ENCODE measurements around the gene PRDX5. TPM values are rescaled to one million over a fixed set of nuclear protein-coding genes. Genes with fewer than 3 reads are reported as not detected.

Gene PRDX5
- total and polyA plus RNA-seq, 9 of the 15 experiments (the other 6 are each of a cell fraction or from before 2014, with no cell fraction given) = 40.8 to 327 (median 204) TPM

- TF ChIP-seq ZNF407 (IDR thresholded peaks at IDR 0.05; ENCODE audit: low read depth) (no peak), SP2 (IDR thresholded peaks at IDR 0.05; ENCODE audit: extremely low read depth, low read depth, low read length, poor library complexity, severe bottlenecking) (no peak), ZBTB12 (CRISPR knock-in tag; IDR thresholded peaks at IDR 0.05) (no peak), ELK1 (CRISPR knock-in tag; IDR thresholded peaks at IDR 0.05) (no peak), SRSF3 (IDR thresholded peaks at IDR 0.05; ENCODE audit: insufficient read depth, low read length) (no peak), TFE3 (CRISPR knock-in tag; IDR thresholded peaks at IDR 0.05) (no peak), ZNF174 (CRISPR knock-in tag; IDR thresholded peaks at IDR 0.05) (no peak), JUNB (CRISPR knock-in tag; conservative IDR thresholded peaks at IDR 0.05) (no peak), FOXA3 (CRISPR knock-in tag; conservative IDR thresholded peaks at IDR 0.05 in 1 of 2, IDR thresholded peaks at IDR 0.05 in 1 of 2) (no peak), FIP1L1 (IDR thresholded peaks at IDR 0.05; ENCODE audit: low read depth, low read length, poor library complexity, severe bottlenecking) (no peak), EGR1 (conservative IDR thresholded peaks at IDR 0.05) (peak; percentile 22; the same call in 1 of the 2 replicates), NFE2 (IDR thresholded peaks at IDR 0.05; ENCODE audit: low read depth) (no peak)
Observed at GRCh38 chr11:64305691-64306562, 12.0 kb upstream of the PRDX5 start (continued).
